GM21515 (cell line): ENCODE data around the gene CADM1.

Experiments used
- ATAC-seq: cut with Tn5 transposase; IDR thresholded peaks from one replicate; pipeline ENCODE4 v1.9.1; 2021; ENCODE audit not compliant: unreplicated experiment

Gene CADM1

DNA sequence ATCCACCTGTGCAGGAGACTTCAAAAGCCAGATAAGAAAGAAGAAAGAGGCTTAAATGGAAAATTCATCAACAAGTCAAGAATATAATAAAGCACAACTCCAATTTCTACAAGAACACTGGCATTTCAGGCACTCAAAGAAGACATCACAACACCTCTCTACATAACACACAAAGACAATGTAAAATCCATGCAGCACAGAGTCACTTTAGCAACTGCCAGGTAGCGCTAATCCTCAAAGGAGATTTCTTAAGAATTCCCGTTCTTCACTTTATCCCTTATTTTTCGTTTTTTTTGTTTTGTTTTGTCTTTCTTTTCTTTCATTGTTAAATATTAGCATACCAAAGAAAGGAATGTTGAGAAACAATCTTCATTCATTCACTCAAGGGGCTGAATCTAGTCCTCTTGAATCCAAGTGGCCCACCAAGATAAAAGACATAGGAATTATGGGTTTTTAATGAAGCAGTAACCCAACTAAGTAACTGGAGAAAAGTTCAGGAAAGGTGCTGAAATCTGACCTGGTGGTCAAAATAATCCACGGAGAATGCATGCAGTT is 95.0 kb downstream of the CADM1 start:
- ATAC-seq, result no peak

DNA sequence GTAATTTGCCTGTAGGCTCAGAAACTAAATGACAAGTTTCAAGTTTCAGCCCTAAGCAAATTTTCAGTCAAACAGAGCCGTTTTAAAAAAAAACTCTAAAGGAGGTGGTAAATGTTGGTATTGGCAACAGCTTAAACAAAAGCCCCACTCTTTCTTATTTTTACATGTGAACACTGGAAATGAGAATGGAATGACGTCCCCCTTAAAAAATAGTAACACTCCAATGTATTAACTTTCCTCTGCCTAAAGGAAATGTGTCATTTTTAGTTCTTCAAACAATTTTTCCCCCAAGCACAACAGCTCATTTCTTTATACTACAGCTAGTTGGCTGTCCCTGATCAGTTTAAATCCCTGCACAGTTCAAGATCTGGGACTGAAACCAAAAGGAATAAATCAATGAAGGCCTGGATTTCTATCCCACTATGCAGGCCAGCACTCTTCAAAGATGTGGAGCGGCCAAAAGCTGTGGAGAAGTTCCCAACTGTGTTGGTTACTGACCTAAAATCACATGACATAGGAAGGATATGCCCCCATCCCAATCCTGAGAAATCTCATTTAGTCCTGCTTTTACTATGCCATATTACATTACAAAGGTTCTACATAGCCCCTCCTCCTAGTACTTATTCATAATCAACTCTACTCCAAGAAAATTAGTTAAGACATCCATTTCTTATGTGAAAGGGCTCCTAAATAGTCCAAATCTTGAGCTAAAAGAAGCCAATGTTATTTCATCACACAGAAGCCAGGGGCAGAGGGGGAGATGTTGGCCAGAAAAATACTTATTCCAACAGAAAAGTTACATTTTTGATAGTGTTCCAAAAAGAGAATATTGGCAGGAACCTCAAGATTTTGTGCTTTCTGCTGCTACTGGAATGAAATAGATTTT is 95.9 kb downstream of the CADM1 start:
- ATAC-seq, result no peak

DNA sequence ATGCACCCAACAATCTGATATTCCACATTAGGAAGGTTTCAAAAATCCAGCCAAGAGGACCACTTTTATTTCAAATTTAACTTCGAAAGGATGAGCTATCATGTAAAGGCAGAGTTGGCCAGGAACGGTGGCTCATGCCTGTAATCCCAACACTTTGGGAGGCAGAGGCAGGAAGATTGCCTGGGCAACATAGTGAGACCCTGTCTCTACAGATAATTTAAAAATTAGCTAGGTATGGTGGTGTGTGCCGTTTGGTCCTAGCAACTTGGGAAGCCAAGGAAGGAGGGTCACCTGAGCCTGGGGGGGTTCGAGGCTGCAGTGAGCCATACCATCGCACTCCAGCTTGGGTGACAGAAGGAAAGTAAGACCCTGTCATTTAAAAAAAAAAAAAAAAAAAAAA is 96.7 kb downstream of the CADM1 start:
- ATAC-seq, result no peak

DNA sequence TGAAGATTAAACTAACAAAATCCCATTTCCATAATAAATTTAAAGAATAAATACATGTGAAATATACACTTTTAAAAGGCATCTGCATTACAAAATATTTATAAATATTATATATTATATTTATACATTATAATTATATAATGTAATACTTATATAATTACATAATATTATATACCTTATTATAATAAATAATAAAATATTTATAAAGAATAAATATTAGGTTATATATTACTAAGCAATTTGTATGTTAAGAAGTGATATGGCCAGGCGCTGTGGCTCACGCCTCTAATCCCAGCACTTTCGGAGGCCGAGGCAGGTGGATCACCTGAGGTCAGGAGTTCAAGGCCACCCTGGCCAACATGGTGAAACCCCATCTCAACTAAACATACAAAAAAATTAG is 97.8 kb downstream of the CADM1 start:
- no peak for ATAC-seq

DNA sequence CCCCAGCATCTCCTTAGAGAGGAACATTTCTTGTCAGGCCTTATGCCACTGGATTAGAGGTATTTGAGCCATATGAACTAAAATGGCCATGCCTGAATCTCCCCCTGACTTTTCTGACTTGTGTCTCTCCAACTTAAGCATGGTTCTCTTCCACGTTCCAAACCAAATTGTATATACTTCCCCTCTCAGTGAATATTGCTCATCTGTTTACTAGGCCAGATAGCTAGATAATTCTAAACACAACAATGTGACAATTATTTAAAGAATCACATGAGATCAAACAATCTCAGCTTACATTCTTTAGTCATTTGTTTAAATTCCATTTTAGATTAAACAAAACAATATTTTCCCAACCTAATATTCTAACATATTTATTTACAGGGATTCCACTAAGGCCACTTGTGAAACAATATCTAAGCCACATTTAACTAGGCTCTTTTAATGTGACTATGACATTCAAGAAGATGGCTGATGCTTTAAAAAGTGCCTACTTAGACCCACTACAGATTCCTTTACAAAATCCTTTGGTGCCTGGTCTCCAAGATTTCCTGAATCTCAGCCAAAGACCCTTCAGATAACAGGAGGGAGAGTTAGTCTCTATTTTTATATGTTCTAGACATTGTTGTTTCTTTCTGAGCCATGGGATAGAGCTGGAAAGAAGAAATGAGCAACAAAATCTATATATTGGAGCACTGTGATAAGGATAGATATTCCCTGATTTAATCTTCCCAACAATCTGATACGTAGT is 105.7 kb downstream of the CADM1 start:
- ATAC-seq, result no peak

DNA sequence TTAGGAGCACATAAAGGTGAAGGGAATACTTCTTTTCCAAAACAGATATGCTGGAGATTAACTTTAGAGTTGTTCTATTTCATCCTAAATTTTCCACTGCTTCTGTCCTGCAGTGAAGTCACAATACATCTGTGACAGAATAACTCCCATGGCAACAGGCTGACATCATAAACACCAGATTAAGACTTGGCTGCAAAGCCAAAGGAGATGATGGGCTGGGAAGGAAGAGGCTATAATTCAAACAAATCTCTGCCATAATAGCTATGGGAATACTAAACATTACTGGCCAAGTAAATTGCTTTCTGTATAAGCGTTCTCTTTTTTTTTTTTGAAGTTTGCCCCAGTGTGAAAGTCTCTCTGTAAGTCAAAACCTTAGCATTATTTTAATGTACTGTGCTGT is 107.7 kb downstream of the CADM1 start:
- no peak for ATAC-seq

DNA sequence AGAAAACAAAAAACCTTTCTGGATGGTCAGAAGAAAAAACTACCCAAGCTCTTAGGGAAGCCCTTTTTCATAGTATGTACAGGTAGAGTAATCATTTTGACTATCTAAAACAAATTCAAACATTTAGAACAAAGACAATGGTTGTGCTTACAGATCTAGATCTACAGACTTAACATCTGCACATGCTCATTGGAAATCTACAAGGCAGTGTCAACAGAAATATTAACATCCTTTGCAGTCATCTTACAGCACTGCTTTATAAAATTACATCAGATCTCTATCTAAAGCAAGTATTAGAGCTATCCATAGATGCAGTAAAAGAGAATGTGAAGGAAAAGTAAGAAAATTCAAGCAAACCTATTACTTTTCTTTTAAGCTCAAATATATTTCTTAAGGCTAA is 110.3 kb downstream of the CADM1 start:
- no peak for ATAC-seq

DNA sequence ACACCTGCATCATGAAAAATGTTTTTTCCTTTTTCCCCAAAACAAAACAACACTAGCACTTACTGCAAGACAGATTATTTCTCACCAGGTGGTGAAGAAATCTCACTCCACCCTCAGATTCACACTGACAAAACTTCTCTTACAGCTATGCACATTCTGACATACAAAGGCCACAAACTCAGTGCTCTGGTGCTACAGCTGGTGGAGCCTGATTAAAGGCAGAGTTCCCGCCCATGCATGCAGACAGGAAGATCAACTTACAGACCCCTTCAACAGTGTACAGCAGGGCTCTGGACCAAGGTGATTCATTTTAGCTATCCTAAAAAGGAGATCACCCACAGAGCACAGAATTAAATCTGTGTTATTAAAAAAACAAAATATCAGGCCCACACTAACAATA is 112.6 kb downstream of the CADM1 start:
- ATAC-seq, result no peak

DNA sequence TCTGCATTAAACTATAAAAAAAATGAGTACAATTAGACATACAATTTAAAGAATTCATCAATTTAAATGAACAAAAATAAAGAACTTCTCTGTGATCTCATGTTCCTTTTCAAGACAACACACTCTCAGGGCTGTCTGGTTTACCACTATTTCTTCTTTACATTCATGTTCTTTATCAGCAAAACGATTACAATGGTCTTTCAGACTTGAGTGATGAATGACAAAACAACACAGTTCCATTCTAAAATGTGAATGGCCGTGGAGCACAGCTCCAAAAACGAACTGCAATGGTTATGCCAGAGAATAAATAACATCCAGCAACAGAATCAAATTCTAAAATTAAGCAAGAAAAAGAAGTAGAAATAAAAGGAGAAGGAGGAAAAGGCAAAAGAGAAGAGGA is 113.1 kb downstream of the CADM1 start:
- no peak for ATAC-seq

DNA sequence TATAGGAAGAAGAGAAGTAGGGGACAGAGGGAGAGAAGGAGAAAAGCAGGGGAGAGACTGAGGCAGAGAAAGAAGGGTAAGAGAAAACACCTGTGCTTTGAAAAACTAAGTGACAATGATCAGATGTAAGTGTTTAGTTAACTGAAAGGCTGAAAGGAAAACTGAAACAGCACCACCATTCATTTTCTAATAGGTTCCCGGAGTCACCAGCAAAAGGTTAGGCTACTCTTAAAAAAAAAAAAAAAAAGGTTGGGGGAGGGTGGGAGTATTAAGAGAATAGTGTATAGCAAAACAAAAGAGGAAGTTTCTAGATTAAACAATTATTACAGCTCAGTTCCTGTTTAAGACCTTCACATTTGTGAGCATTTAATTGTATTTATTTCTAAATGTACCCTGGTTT is 113.8 kb downstream of the CADM1 start:
- ATAC-seq, result peak; percentile 52

DNA sequence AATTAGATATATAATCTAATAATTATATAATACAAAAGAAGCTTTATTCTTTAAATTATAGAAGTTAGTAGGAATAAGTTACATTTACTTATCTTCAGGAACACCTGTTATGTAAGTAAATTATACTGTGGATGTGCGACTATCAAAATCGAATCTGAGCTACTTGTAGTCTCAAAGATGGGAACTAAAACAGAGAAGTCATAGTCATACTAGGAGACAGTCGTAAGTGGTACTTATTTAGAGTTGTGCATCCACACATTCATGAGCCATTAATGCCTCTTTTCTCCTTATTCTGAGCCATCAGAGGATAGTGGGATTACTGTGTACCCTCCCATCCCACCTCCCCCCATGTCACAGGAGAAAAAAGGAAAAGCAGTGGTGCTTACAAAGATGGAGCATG is 114.4 kb downstream of the CADM1 start:
- no peak for ATAC-seq

DNA sequence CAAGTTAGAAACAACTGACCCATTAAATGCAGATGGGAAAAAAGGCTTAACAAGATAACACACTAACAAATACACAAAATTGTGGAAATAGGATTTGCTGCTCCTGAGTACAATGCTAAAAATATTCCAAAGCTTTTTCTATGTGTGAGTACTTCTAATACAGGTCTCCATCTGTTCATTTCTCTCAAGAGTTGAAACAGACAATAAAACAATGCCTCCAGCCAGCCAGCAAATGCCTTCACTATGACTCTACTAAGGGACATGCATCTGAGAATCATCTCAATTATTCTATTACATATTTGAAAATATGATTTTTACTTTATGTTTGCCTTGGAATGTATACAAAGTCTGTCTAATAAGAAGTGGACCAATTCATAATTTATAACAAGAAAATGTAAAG is 119.0 kb downstream of the CADM1 start:
- ATAC-seq, result no peak

DNA sequence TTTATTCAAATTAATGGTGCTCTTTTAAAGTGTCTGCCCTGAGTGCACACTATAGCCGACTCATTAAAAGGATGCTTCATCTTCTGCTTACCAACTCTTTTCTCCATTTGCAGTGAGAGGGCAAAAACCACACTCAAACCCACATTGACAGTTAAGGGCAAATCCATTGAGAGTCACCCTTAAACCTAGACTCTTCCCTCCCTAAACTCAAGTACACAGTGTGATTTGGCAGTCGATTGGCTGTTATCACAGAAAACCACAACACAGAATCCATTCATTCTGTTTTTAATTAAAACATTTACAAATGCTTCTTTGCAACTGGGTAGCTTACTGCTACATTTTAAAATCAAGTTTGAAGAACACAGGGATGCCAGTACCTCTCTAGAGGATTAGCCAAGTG is 120.0 kb downstream of the CADM1 start:
- ATAC-seq, result no peak

DNA sequence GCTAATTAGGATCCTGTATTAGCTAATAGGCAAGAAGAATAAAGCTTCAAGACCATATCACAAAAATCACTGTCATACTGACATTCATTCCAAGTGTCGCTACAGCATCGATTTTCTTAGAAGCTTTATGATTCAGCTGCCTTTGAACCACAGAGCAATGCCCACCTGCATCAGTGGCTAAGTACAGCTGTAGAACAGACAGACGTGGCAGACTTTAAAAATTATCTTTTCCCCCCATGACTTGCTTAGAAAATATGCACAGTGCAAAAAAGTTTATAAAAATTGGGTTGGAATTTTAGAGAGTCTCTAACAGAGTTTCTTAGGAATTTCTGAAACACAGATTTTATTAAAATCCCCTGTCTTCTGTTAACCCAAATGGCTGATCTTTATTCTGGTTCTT is 120.8 kb downstream of the CADM1 start:
- ATAC-seq, result no peak

DNA sequence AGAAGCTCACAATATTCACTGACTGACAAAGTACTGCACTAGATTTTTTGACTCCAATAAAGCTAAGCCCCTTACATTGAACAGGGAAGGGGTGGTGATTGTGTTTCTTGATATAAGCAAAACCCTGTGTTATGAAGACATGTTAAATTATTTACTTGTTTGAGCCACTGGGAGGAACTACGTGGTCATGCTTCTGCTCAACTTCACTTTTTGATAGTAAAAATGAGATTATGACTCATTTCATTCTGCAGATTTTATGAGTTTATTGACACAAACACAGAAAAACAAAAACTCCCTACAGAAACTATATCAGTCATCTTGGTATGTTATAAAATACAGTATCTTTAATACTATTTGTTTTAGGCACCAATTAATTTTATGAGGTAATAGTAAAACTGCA is 124.7 kb downstream of the CADM1 start:
- no peak for ATAC-seq

DNA sequence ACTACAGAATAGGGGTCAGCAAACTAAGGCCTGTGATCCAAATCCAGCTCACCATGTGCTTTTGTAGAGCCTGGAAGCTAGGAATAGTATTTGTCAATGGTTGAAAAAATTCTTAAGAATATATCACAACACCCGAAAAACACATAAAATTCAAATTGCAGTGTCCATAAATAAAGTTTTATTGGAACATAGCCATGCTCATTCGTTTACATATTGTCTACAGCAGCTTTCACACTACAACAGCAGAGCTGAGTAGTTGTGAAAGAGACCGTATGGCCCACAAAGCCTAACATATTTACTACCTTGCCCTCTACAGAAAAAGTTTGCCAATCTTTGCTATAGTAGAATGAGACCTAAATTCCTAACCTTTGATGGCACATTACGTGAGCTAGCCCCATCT is 125.7 kb downstream of the CADM1 start:
- ATAC-seq, result no peak

DNA sequence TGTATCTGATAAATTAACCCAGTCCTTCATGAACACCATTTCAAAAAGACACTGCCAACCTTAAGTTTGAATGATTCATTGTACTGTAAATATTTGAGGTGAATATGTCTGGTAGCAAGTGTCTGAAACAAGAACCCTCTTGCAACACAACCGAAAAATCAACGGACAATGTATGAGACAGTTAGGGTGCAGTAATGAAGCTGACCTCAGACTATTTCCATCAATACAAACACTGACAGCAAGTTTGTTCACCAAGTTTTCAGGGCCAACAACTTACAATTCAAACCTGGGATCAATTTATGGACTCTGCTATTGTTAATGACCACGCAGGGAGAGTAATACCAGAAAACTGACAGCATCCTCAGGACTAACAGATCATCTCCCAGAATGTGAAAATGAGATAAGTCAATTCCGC is 126.3 kb downstream of the CADM1 start:
- no peak for ATAC-seq

DNA sequence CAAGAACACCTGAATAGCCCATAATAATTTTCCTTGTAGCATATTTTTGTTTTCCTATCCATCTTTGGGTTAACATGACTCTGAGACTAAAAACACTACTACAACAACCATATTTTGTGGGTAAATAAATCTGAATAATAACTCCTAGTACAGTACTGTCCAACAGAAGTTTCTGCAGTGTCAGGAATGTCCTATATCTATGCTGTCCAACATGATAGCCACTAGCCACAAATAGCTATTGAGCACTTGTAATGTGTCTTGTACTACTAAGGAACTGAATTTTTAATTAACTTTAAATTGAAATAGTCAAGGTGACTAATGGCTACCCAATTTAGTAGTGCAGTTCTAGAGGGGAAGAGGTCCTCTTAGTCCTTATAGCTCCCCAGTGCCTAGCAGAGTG is 135.6 kb downstream of the CADM1 start:
- ATAC-seq, result no peak

DNA sequence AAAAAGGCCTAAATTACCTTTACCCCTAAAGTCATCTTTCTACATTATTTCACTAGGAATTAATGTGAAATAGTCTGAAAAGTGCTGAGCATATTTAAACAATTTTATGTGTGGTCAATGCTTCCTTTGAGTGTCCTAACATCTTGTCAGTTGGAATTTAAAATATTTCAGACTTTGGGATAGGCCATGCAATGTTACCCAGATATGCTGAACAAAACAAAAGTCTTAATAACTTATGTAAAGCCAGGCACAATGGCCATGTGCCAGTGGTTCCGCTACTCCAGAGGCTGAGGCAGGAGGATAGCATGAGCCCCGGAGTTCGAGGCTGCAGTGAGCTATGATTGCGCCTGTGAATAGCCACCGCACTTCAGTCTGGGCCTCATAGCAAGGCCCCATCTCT is 137.4 kb downstream of the CADM1 start:
- no peak for ATAC-seq

DNA sequence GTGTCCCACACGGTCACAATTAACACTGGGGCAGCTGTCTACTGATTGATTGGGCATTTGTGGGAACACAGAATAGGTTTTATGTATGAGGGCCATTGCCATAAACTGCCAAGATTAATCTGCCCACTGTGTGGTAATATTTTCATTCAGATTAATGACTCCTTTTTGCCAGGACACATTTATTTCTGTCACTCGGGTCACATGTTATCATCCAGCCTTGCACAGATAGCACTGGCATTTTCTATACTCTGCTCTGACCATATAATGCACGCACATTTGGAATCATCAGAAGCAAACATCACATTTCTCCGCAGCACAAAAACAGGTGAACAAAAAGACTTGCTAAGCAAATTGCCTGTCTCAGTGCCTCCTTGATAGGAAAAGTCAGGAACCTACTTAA is 138.3 kb downstream of the CADM1 start:
- ATAC-seq, result no peak

DNA sequence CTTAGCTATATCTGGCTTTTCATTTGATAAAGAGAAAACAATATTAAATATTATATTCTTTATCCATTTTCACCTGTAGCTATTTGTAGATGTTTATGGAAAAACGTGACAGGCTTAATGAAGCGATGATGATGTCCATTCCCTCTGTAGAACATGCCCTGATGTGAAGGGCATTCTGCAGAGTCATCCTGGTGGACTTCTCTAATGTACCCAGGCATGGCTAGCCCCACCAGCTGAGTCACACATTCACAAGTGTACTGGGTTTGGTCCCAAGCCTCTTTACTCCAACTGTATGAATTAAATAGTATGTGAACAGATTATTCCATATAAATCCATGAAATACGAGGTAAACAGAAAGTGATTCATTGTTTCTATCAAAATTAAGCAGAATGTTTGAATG is 139.3 kb downstream of the CADM1 start:
- ATAC-seq, result no peak

DNA sequence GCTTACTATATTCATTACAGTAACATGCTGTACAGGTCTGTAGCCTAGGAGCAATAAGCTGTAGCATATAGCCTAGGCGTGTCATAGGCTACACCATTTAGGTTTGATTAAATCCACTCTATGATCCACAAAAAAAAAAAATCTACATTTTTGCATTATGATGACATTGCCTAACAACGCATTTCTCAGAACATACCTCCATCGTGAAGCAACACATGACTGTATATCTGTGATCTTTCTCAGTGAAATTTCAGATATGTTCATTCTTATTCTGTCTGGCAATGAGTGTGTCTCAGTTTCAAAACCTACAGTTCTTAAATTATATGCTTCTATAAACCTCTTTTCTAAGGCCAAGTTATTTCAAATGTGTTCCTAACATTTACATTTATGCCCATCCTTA is 140.3 kb downstream of the CADM1 start:
- no peak for ATAC-seq
